D721Med (cell line): Measurements from ENCODE around the gene KHK.

Experiments
- DNase-seq: peaks from one replicate; pipeline ENCODE4 v3.0.0; 2011; ENCODE audit warnings: low spot score; ENCODE audit not compliant: insufficient read length
- FAIRE-seq: peaks from 2 replicates; lab custom pipeline; 2011; peaks lifted over from hg19 to GRCh38; lab: Jason Lieb, UNC
- TF ChIP-seq, protein P1 (sequence below): IDR thresholded peaks from 2 replicates; pipeline ENCODE4 v1.5.1; 2012; ENCODE audit warnings: mild to moderate bottlenecking, control low read depth; ENCODE audit not compliant: insufficient read depth; ENCODE audit errors: missing control alignments

The KHK gene

DNA sequence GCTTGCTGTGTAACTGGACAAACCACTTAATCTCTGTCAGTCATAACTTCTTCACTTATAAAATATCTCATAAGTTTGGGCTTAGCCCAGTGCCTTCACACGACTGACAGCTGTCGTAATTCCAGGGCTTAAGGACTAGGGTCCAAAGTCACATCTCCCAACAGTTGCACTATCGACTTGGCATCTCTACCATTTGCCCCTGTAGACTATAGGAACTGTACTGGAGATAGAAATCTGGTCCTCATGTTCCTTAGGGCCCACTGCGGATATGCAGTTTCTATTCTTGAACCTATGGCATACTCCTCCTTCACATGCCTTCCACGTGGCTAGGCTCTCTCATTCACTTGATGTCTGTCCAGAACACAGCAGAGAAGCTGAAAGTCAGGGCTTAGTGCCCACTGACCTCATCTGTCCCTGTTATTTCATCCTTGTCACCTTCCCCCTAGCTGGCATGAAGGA lies 39.7 kb downstream of the KHK start:
- TF ChIP-seq, protein P1, sequence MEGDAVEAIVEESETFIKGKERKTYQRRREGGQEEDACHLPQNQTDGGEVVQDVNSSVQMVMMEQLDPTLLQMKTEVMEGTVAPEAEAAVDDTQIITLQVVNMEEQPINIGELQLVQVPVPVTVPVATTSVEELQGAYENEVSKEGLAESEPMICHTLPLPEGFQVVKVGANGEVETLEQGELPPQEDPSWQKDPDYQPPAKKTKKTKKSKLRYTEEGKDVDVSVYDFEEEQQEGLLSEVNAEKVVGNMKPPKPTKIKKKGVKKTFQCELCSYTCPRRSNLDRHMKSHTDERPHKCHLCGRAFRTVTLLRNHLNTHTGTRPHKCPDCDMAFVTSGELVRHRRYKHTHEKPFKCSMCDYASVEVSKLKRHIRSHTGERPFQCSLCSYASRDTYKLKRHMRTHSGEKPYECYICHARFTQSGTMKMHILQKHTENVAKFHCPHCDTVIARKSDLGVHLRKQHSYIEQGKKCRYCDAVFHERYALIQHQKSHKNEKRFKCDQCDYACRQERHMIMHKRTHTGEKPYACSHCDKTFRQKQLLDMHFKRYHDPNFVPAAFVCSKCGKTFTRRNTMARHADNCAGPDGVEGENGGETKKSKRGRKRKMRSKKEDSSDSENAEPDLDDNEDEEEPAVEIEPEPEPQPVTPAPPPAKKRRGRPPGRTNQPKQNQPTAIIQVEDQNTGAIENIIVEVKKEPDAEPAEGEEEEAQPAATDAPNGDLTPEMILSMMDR: no peak
- FAIRE-seq: no peak

DNA sequence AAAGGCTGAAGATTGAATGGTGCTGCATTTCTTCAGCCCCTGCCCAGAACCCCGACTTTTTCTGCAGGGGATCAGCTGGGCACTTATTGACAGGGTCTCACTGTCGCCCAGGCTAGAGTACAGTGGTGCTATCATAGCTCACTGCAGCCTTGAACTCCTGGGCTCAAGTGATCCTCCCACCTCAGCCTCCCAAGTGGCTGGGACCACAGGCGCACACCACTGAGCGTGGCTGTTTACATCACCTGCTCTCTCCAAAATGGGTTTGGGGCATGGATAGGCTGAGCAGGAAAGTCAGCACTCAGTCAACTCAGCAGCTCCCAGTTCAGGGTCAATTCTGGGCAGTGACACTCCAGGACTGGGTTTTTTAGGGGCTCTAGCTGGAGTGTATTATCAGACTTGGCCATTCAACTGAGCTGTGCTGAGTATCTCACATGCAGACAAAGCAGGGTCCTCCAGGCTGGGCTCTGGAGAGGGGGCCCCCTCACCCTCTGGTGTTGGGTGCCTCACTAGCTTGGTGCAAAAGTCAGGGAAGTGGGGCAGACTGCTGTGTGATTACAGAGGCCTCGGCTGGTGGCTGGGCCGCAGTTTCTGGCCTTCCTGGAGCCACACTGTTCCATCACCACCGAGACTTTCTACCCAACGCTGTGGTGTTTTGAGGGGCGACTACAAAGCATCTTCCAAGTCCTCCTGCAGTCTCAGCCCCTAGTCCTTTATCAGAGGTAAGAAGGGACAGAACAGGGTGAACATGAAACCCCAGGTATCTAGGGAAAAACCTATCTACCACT lies 41.5 kb downstream of the KHK start:
- FAIRE-seq (no peak), DNase-seq (no peak)
- TF ChIP-seq, protein P1: no peak

More for the DNA sequence above, 39.7 kb downstream of the KHK start:
- no peak for DNase-seq

DNA sequence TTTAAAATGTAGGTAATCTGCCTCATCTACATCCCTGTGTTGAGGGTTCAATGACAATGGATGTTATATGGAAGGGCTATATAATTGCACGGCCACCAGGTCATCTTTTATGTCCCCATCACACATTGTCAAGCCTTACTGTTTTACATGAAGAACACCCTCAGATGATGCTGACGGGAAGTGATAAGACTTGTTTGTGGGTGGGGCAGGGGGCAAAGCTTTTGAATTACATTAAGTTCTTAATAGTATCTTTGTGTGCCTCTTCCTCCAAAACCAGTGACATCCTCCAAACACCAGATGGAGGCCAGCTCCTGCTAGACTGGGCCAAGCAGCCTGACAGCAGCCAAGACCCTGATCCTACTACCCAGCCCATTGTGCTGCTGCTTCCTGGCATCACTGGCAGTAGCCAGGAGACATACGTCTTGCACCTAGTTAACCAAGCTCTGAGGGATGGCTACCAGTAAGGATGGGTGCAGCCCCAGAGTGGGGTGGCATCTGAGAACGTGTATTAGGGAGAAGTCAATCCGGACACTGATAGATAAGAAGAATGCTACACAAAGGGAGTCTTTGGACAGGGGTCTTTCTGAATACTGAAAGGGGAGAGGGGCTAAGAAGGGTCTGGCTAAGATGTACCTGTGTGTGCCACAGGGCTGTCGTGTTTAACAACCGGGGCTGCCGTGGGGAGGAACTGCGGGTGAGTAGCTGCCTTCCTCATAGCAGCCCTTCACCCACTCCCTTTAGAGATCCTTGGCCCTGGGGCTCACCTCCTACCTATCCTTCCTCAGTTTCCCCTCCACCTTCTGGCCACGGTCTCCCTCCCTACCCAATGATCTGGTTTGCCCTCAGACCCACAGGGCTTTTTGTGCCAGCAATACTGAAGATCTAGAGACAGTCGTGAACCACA lies 42.3 kb downstream of the KHK start:
- FAIRE-seq (no peak), DNase-seq (no peak)
- TF ChIP-seq, protein P1: no peak

GRCh38 chr2:27130396-27130795 lies 43.8 kb downstream of the KHK start:
- TF ChIP-seq, protein P1: no peak
- FAIRE-seq: no peak
- no peak for DNase-seq

GRCh38 chr2:27131429-27131828 lies 44.9 kb downstream of the KHK start:
- FAIRE-seq: no peak
- DNase-seq: no peak
- TF ChIP-seq, protein P1: no peak

- DNase-seq (no peak), FAIRE-seq (no peak)
- TF ChIP-seq, protein P1: no peak
Observed at GRCh38 chr2:27133195-27133875, 46.8 kb downstream of the KHK start.
